GM12892 (cell line): ENCODE data around the gene JPT2.
"Not testable (repeated sequence)": the region's sequence is repeated elsewhere in the genome, so short reads cannot be mapped to it uniquely, and the experiment has no call there.

Source experiments
- DNase-seq: peaks from one replicate; pipeline ENCODE4 v3.0.0; 2011; ENCODE audit not compliant: insufficient read length
- FAIRE-seq: peaks from 2 replicates; lab custom pipeline; 2011; peaks lifted over from hg19 to GRCh38; lab: Jason Lieb, UNC
- POLR2A ChIP-seq: IDR thresholded peaks from 2 replicates; pipeline ENCODE4 v1.6.1; 2011; ENCODE audit warnings: low read depth, low read length, control low read depth
- POLR2AphosphoS5 ChIP-seq: IDR thresholded peaks from 2 replicates; pipeline ENCODE4 v1.6.1; 2011; ENCODE audit warnings: low read depth, low read length, control low read depth
- TAF1 ChIP-seq: IDR thresholded peaks from 2 replicates; pipeline ENCODE4 v1.6.1; 2011; ENCODE audit warnings: low read depth, mild to moderate bottlenecking, control low read depth, low read length, borderline replicate concordance

JPT2 gene

GRCh38 chr16:1731603-1732002, 53.5 kb downstream of the JPT2 start:
- DNase-seq, result no peak
- TF ChIP-seq POLR2A, result no peak
- no peak for TF ChIP-seq TAF1
- TF ChIP-seq POLR2AphosphoS5, result no peak
- FAIRE-seq, result no peak

GRCh38 chr16:1732071-1732470, 54.0 kb downstream of the JPT2 start:
- DNase-seq (no peak), FAIRE-seq (no peak)
- TF ChIP-seq POLR2AphosphoS5, result no peak
- no peak for TF ChIP-seq POLR2A
- no peak for TF ChIP-seq TAF1

- not testable (repeated sequence) for FAIRE-seq, DNase-seq
These were observed 54.5 kb downstream of the JPT2 start for GRCh38 chr16:1732551-1732987.

- no peak for DNase-seq
- no peak for FAIRE-seq
- TF ChIP-seq TAF1, result no peak
- TF ChIP-seq POLR2AphosphoS5, result no peak
- no peak for TF ChIP-seq POLR2A
These were observed 56.0 kb downstream of the JPT2 start for GRCh38 chr16:1734123-1734522.

- DNase-seq, result no peak
- no peak for TF ChIP-seq TAF1
- no peak for TF ChIP-seq POLR2AphosphoS5
- TF ChIP-seq POLR2A, result no peak
- FAIRE-seq, result no peak
These were observed 56.7 kb downstream of the JPT2 start for GRCh38 chr16:1734816-1735215.

- no peak for DNase-seq
- no peak for TF ChIP-seq POLR2AphosphoS5
- no peak for TF ChIP-seq TAF1
- TF ChIP-seq POLR2A, result no peak
- no peak for FAIRE-seq
These were observed 62.2 kb downstream of the JPT2 start for GRCh38 chr16:1740234-1740633.

- no peak for DNase-seq
- no peak for TF ChIP-seq TAF1
- no peak for TF ChIP-seq POLR2AphosphoS5
- TF ChIP-seq POLR2A, result no peak
- no peak for FAIRE-seq
These were observed 62.9 kb downstream of the JPT2 start for GRCh38 chr16:1740781-1741490.

GRCh38 chr16:1741553-1742165, 63.6 kb downstream of the JPT2 start:
- no peak for TF ChIP-seq POLR2A
- TF ChIP-seq TAF1, result no peak
- TF ChIP-seq POLR2AphosphoS5, result no peak
- no peak for FAIRE-seq
- no peak for DNase-seq

- DNase-seq (no peak), FAIRE-seq (no peak)
- TF ChIP-seq POLR2A, result no peak
- TF ChIP-seq POLR2AphosphoS5, result no peak
- TF ChIP-seq TAF1, result no peak
These were observed 65.6 kb downstream of the JPT2 start for GRCh38 chr16:1743376-1744337.

- DNase-seq (no peak), FAIRE-seq (no peak)
- no peak for TF ChIP-seq TAF1
- TF ChIP-seq POLR2A, result no peak
- no peak for TF ChIP-seq POLR2AphosphoS5
These were observed 66.3 kb downstream of the JPT2 start for GRCh38 chr16:1744338-1744840.

GRCh38 chr16:1745181-1745899, 67.3 kb downstream of the JPT2 start:
- FAIRE-seq (no peak), DNase-seq (no peak)
- TF ChIP-seq POLR2A (no peak), TAF1 (no peak), POLR2AphosphoS5 (no peak)
